HUES6 (cell line): Measurements from ENCODE around the gene SLPI.
A peak's percentile ranks its signal among the peaks of the same experiment; 100 is the strongest.

Experiments
- H3K27ac ChIP-seq: 2 replicates; pipeline ENCODE4 v1.7.0; 2013; ENCODE audit warnings: low read depth, mild to moderate bottlenecking, low read length, inconsistent platforms
- H3K27me3 ChIP-seq: 2 replicates; pipeline ENCODE4 v1.6.1; 2013; ENCODE audit warnings: low read length; ENCODE audit not compliant: control insufficient read depth, insufficient read depth
- H3K36me3 ChIP-seq: 2 replicates; pipeline ENCODE4 v1.6.1; 2013; ENCODE audit warnings: low read length; ENCODE audit not compliant: control insufficient read depth, insufficient read depth
- H3K4me1 ChIP-seq: 2 replicates; pipeline ENCODE4 v1.6.1; 2013; ENCODE audit warnings: low read length; ENCODE audit not compliant: control insufficient read depth, insufficient read depth
- H3K4me3 ChIP-seq: 2 replicates; pipeline ENCODE4 v1.5.1; 2013; ENCODE audit warnings: low read depth, low read length
- H3K9ac ChIP-seq: one replicate; pipeline ENCODE4 v1.6.1; 2013; ENCODE audit warnings: mild to moderate bottlenecking, low read length
- H3K9me3 ChIP-seq: 2 replicates; pipeline ENCODE4 v1.6.1; 2013; ENCODE audit warnings: low read depth, low read length; ENCODE audit not compliant: control insufficient read depth, insufficient read depth

SLPI gene

GRCh38 chr20:45254383-45255262 lies at the start of gene SLPI:
Gene SLPI (minus strand): TSS chr20:45254564. CDS start chr20:45254543, 21 bp downstream.
- H3K9ac ChIP-seq: no peak within 1 kb of the TSS

GRCh38 chr20:45303586-45304463 lies 49.5 kb upstream of the SLPI start:
- peaks cover 14% of the 10 kb centered on the region for H3K4me1 ChIP-seq
- no peaks in the 10 kb centered on the region for H3K36me3 ChIP-seq
- no peak overlapping the region for H3K9ac ChIP-seq
- H3K4me3 ChIP-seq: no peak overlapping the region
- H3K9me3 ChIP-seq: no peaks in the 10 kb centered on the region
- H3K27me3 ChIP-seq: peaks cover 5% of the 10 kb centered on the region; the same call in 1 of the 2 replicates
- H3K27ac ChIP-seq: no peak overlapping the region

More at GRCh38 chr20:45254383-45255262, at the start of gene SLPI:
- Histone ChIP-seq H3K36me3 (no peaks in the 10 kb centered on the region), H3K27ac (no peak within 1 kb of the TSS), H3K4me1 (peaks cover 6% of the 10 kb centered on the region), H3K27me3 (no peaks in the 10 kb centered on the region), H3K4me3 (no peak within 1 kb of the TSS), H3K9me3 (no peaks in the 10 kb centered on the region)

DNA sequence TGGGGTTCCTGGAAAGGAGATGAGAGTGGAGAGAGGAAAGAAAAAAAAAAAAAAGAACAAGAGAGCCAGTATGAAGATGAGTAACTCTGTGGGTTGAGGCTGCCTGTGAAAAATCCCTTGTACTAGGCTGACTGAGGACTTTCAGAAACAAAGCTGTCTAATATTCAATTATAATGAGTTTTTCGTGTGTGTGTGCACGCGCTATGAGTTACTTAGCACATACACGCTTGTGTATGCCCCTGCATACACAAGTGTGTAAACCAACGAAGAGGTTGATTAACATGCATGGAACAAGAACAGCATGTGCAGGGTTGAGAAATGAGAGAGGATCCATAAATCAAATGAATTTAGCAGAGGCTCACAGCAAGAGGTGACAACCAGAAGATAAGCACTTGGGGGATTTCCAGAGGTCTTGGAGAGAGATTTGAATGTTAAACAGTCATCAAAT lies 47.5 kb upstream of the SLPI start:
- Histone ChIP-seq H3K36me3 (no peaks in the 10 kb centered on the region), H3K27me3 (peaks cover 5% of the 10 kb centered on the region; the same call in 1 of the 2 replicates), H3K4me3 (no peak overlapping the region), H3K4me1 (peaks cover 7% of the 10 kb centered on the region; the same call in 1 of the 2 replicates), H3K9me3 (no peaks in the 10 kb centered on the region), H3K9ac (no peak overlapping the region), H3K27ac (no peak overlapping the region)

- Histone ChIP-seq H3K4me3 (no peak overlapping the region), H3K27ac (no peak overlapping the region), H3K36me3 (no peaks in the 10 kb centered on the region), H3K4me1 (peaks cover 7% of the 10 kb centered on the region; the same call in 1 of the 2 replicates), H3K9me3 (no peaks in the 10 kb centered on the region), H3K27me3 (0 out of 2 replicates have a peak, but pooled peaks cover under 1% of the 10 kb centered on the region), H3K9ac (no peak overlapping the region)
These were observed 46.6 kb upstream of the SLPI start for GRCh38 chr20:45300961-45301360.

GRCh38 chr20:45299786-45300185 lies 45.4 kb upstream of the SLPI start:
- Histone ChIP-seq H3K27ac (no peak overlapping the region), H3K4me1 (peaks cover 7% of the 10 kb centered on the region; the same call in 1 of the 2 replicates), H3K9me3 (peaks cover 9% of the 10 kb centered on the region), H3K9ac (no peak overlapping the region), H3K36me3 (no peaks in the 10 kb centered on the region), H3K27me3 (no peaks in the 10 kb centered on the region), H3K4me3 (no peak overlapping the region)

GRCh38 chr20:45297786-45298497 lies 43.6 kb upstream of the SLPI start:
- H3K36me3 ChIP-seq: no peaks in the 10 kb centered on the region
- no peak overlapping the region for H3K4me3 ChIP-seq
- H3K4me1 ChIP-seq: peaks cover 9% of the 10 kb centered on the region
- peaks cover 17% of the 10 kb centered on the region for H3K27me3 ChIP-seq
- H3K9ac ChIP-seq: no peak overlapping the region
- peaks cover 18% of the 10 kb centered on the region for H3K9me3 ChIP-seq
- no peak overlapping the region for H3K27ac ChIP-seq

- Histone ChIP-seq H3K9ac (no peak overlapping the region), H3K27ac (no peak overlapping the region), H3K36me3 (no peaks in the 10 kb centered on the region), H3K4me3 (no peak overlapping the region), H3K9me3 (peaks cover 18% of the 10 kb centered on the region), H3K4me1 (peaks cover 12% of the 10 kb centered on the region), H3K27me3 (peaks cover 43% of the 10 kb centered on the region)
These were observed 40.3 kb upstream of the SLPI start for GRCh38 chr20:45294659-45295058.

DNA sequence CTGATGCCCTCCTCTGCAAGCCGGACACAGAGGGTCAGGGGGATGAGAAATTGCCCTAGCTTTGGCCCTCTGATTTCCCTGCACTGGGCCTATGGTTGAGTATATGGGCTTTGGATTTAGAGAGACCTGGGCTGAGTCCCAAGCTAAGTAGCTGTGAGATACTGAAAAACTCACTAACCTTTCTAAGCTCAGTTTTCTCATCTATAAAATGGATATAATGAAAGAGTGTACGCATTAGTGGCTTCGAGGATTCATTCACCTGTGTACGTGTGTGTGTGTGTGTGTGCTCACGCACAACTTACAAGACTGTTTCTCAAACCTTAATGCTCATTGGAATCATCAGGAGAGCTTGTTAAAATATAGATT lies 39.6 kb upstream of the SLPI start:
- Histone ChIP-seq H3K4me3 (no peak overlapping the region), H3K9ac (no peak overlapping the region), H3K36me3 (no peaks in the 10 kb centered on the region)

GRCh38 chr20:45293041-45294002 lies 39.0 kb upstream of the SLPI start:
- Histone ChIP-seq H3K36me3 (no peaks in the 10 kb centered on the region), H3K27me3 (peaks cover 46% of the 10 kb centered on the region), H3K9ac (peak overlapping the region; percentile 72), H3K4me3 (peak overlapping the region; percentile 62), H3K27ac (no peak overlapping the region), H3K9me3 (peaks cover 18% of the 10 kb centered on the region), H3K4me1 (peaks cover 12% of the 10 kb centered on the region)

More for the DNA sequence above, 39.6 kb upstream of the SLPI start:
- peaks cover 43% of the 10 kb centered on the region for H3K27me3 ChIP-seq
- H3K4me1 ChIP-seq: peaks cover 12% of the 10 kb centered on the region
- H3K27ac ChIP-seq: no peak overlapping the region
- H3K9me3 ChIP-seq: peaks cover 18% of the 10 kb centered on the region

- Histone ChIP-seq H3K9ac (no peak overlapping the region), H3K27me3 (peaks cover 46% of the 10 kb centered on the region), H3K9me3 (peaks cover 18% of the 10 kb centered on the region), H3K36me3 (no peaks in the 10 kb centered on the region), H3K4me3 (no peak overlapping the region), H3K27ac (no peak overlapping the region), H3K4me1 (peaks cover 12% of the 10 kb centered on the region)
These were observed 38.0 kb upstream of the SLPI start for GRCh38 chr20:45292343-45292742.
